GM06990 (cell line): ENCODE measurements around the gene BEAN1.

Experiments
- DNase-seq: peaks from one replicate; pipeline ENCODE4 v3.0.0-alpha.2; 2011; ENCODE audit not compliant: insufficient read length; ENCODE audit errors: extremely low read depth
- H3K27me3 ChIP-seq: replicated peaks from 2 replicates; pipeline ENCODE4 v1.6.0; 2011; ENCODE audit warnings: low read length; ENCODE audit not compliant: control insufficient read depth, insufficient read depth
- H3K36me3 ChIP-seq: 2 replicates; pipeline ENCODE4 v1.5.1; 2011; ENCODE audit warnings: low read length; ENCODE audit not compliant: control insufficient read depth, insufficient read depth
- H3K4me3 ChIP-seq: replicated peaks from 2 replicates; pipeline ENCODE4 v1.5.1; 2011; ENCODE audit warnings: low read depth, mild to moderate bottlenecking, control low read depth, low read length
- CTCF ChIP-seq: IDR thresholded peaks from 2 replicates; pipeline ENCODE4 v1.5.1; 2011; ENCODE audit warnings: low read length, control low read depth, mild to moderate bottlenecking, inconsistent platforms; ENCODE audit not compliant: insufficient read depth, poor library complexity, severe bottlenecking

BEAN1 gene

GRCh38 chr16:66438536-66438935 is 11.4 kb downstream of the BEAN1 start:
- no peak for TF ChIP-seq CTCF
- no peak overlapping the region for H3K4me3 ChIP-seq
- H3K36me3 ChIP-seq = no peaks in the 10 kb centered on the region
- no peak for DNase-seq
- H3K27me3 ChIP-seq = peaks cover 1% of the 10 kb centered on the region

DNA sequence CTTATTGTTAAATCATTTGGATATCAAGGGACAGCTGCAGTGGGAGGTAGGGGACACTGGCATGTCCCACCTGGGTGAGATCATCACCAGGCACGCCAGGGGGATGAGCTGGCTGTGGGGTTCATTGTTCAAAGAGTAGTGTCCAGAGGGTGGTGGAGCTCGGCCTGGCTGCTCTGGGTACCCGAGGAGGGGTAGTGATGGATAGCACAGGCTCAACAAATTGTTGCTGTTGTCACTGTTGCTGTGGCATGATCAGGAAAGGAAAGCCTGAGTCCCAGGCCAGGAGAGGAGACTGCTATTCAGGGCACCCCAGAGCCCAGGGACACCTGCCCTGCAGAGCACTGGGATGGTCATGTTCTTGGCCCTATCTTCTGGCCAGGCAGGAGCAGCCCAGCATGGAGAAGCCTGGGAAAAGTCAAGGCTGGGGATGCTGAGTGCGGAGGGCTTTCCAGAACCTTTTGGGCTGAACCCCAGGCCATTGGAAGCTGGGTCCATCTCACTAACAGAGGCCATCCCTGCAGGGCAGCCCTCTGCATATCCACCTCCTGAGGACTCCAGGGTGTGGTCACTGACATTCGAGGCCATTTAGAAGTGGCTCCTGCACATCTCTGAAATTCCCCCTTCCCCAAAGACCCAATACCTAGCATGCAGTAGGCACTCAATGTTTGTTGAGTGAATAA is 12.1 kb downstream of the BEAN1 start:
- no peak for TF ChIP-seq CTCF
- Histone ChIP-seq H3K4me3 (no peak overlapping the region), H3K36me3 (no peaks in the 10 kb centered on the region), H3K27me3 (peaks cover 1% of the 10 kb centered on the region)
- DNase-seq = no peak

- no peak for TF ChIP-seq CTCF
- no peak overlapping the region for H3K4me3 ChIP-seq
- H3K36me3 ChIP-seq = no peaks in the 10 kb centered on the region
- no peak for DNase-seq
- H3K27me3 ChIP-seq = peaks cover 1% of the 10 kb centered on the region
Observed at GRCh38 chr16:66440271-66440802, 13.2 kb downstream of the BEAN1 start.

GRCh38 chr16:66440970-66441369 is 13.9 kb downstream of the BEAN1 start:
- Histone ChIP-seq H3K4me3 (no peak overlapping the region), H3K36me3 (no peaks in the 10 kb centered on the region), H3K27me3 (peaks cover 1% of the 10 kb centered on the region)
- no peak for DNase-seq
- TF ChIP-seq CTCF = no peak

DNA sequence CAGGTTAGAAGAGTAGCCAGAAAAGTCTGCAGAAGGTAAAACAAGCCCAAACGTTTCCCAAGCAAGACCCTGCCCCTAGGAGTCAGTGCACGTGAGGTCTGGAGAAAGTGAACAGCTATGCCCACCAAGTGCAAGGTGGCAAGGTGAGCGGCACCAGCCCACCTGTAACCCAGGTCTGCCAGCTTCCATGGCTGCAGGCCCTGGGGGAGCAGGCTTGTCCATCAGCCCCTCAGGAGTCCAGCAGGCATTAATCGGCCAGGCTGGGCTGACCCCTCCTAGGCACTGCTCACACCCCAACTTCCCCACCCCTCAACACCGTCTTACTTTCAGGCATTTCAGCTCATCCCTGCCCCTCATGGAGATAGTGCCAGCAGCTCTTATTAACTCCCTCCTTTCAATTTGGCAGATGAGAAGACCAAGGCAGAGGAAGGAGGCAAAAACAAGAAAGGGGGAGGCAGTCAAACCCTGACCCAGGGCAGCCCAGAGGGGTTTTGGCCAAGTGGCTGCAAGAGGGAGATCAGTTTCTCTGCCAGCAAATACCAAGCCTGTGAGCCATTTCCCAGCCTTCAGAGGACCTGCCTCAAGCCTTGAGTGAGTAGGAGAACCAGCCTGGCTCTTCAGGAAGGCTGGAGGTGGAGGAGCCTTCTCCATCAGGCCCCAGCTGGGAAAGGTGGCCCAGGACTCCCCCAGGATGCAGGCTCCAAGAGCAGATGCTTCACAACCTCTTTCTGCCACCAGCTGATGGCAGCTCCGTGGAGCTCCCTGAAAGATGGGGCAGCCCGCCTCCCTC is 14.7 kb downstream of the BEAN1 start:
- no peak overlapping the region for H3K4me3 ChIP-seq
- TF ChIP-seq CTCF = no peak
- peaks cover 1% of the 10 kb centered on the region for H3K27me3 ChIP-seq
- H3K36me3 ChIP-seq = no peaks in the 10 kb centered on the region
- no peak for DNase-seq
